ENCODE data around the gene DMXL1. TPM values are rescaled to one million over a fixed set of nuclear protein-coding genes. Genes with fewer than 3 reads are reported as not detected.

DMXL1 gene
- total RNA-seq, 2 experiments from 2014 or later: 28.4 to 29.1 TPM

GRCh38 chr5:119293516-119293829 is 222.6 kb downstream of the DMXL1 start:
- Mint-ChIP-seq H3K27ac (peak overlapping the region; percentile 97), H3K4me1 (ENCODE audit: low read depth) (peaks cover 49% of the 10 kb centered on the region), H3K36me3 (ENCODE audit: low read depth) (peaks cover 50% of the 10 kb centered on the region), H3K9me3 (no peaks in the 10 kb centered on the region), H3K27me3 (no peaks in the 10 kb centered on the region), H3K4me3 (peak overlapping the region; percentile 3)
- intact Hi-C loops (cut with DNase I, micrococcal nuclease): no loop called here
- H3K27me3 ChIP-seq (ENCODE audit: control insufficient read depth in 1 of 2, insufficient read depth in 2 of 2, low read length in 2 of 2): no peaks in the 10 kb centered on the region
- no peaks in the 10 kb centered on the region for H3K9me3 ChIP-seq (ENCODE audit: control insufficient read depth in 1 of 2, insufficient read depth in 1 of 2, low read length in 2 of 2)
- no peak for DNase-seq
- H3K4me3 ChIP-seq (ENCODE audit: low read length): no peak overlapping the region
- ChIA-PET CTCF (no interaction called here), POLR2A (interaction anchor here (0.6 kb wide), 1 partner anchor 84 kb away, joined by 3 read pairs; no protein-coding TSS in a partner anchor)
- TF ChIP-seq CTCF (IDR thresholded peaks at IDR 0.05): no peak
- no peak overlapping the region for H3K27ac ChIP-seq (ENCODE audit: low read depth in 1 of 2, low read length in 2 of 2)
- ATAC-seq (ENCODE audit: poor library complexity): no peak
- peaks cover 16% of the 10 kb centered on the region for H3K36me3 ChIP-seq (ENCODE audit: insufficient read depth, low read length)
- peaks cover 23% of the 10 kb centered on the region for H3K4me1 ChIP-seq (ENCODE audit: insufficient read depth, low read length)

Small RNAs within 50 kb of the gene (microRNA-seq; reads per million reads assigned to microRNA genes)
- gene MIR5706 (ENCODE audit: borderline microRNAs expressed, borderline replicate concordance): not detected

Other genes starting within 250 kb of the DMXL1 start
- 1 to 10 TPM; 2.1 to 2.3 TPM for gene DTWD2, start 82.5 kb upstream of the DMXL1 start, total RNA-seq

All from CD4-positive, alpha-beta T cell (primary cell).